K562 (cell line): Measurements from ENCODE around the gene PCK1. TPM values are rescaled to one million over a fixed set of nuclear protein-coding genes. Genes with fewer than 3 reads are reported as not detected.
A peak's percentile ranks its signal among the peaks of the same experiment; 100 is the strongest.

Experiments used
- CBFA2T2 ChIP-seq: fragments of 450-650 bp; conservative IDR thresholded peaks from 2 replicates; pipeline ENCODE4 v1.6.1; 2017; ENCODE audit warnings: mild to moderate bottlenecking
- CBFA2T3 ChIP-seq: fragments of 450-650 bp; IDR thresholded peaks from 2 replicates; pipeline ENCODE4 v1.6.1; 2017
- CEBPB ChIP-seq: fragments of 450-650 bp; IDR thresholded peaks from 2 replicates; pipeline ENCODE4 v1.6.1; 2016; ENCODE audit warnings: missing genetic modification characterization, missing compliant biosample characterization
- CXXC5 ChIP-seq: fragments of 250-450 bp; sonication (Bioruptor Pico); IDR thresholded peaks from 2 replicates; pipeline ENCODE4 v1.8.0; 2022; ENCODE audit warnings: inconsistent platforms, mild to moderate bottlenecking, moderate library complexity
- DPF2 ChIP-seq: fragments of 450-650 bp; IDR thresholded peaks from 2 replicates; pipeline ENCODE4 v1.6.1; 2016
- ETS2 ChIP-seq: IDR thresholded peaks from 2 replicates; pipeline ENCODE4 v1.6.1; 2016; ENCODE audit warnings: borderline replicate concordance, missing genetic modification characterization, mild to moderate bottlenecking, moderate library complexity, missing compliant biosample characterization; ENCODE audit not compliant: poor library complexity, severe bottlenecking
- ETV6 ChIP-seq, 3 experiments: fragments of 150-350 bp in 1 of 3; sonication (generic) in 1 of 3; formaldehyde crosslinking in 1 of 3; IDR thresholded peaks; 2 replicates each; pipeline versions ENCODE4 v1.6.1 to v1.8.0; 2014 to 2022; ENCODE audit warnings: borderline replicate concordance in 2 of 3, low read depth in 2 of 3, antibody characterized with exemption in 1 of 3, low read length in 1 of 3, mild to moderate bottlenecking in 1 of 3, missing genetic modification reagents in 1 of 3
- L3MBTL2 ChIP-seq: fragments of 450-650 bp; IDR thresholded peaks from 2 replicates; pipeline ENCODE4 v1.6.1; 2016; ENCODE audit warnings: mild to moderate bottlenecking, moderate library complexity
- MEF2A ChIP-seq: IDR thresholded peaks from 2 replicates; pipeline ENCODE4 v1.6.1; 2011; ENCODE audit warnings: low read depth, mild to moderate bottlenecking, low read length, moderate library complexity; ENCODE audit not compliant: control insufficient read depth
- MEIS2 ChIP-seq: fragments of 450-650 bp; IDR thresholded peaks from 2 replicates; pipeline ENCODE4 v1.6.1; 2014; ENCODE audit warnings: mild to moderate bottlenecking; ENCODE audit not compliant: partially characterized antibody
- NCOA2 ChIP-seq, 2 experiments: fragments of 450-650 bp; IDR thresholded peaks; 2 replicates each; pipeline ENCODE4 v1.6.1; 2018; ENCODE audit warnings: mild to moderate bottlenecking in 2 of 2, moderate library complexity in 1 of 2; ENCODE audit not compliant: partially characterized antibody in 2 of 2
- SMARCA4 ChIP-seq: fragments of 450-650 bp; IDR thresholded peaks from 2 replicates; pipeline ENCODE4 v1.6.1; 2016
- TAF1 ChIP-seq: IDR thresholded peaks from 2 replicates; pipeline ENCODE4 v1.6.1; 2011; ENCODE audit warnings: mild to moderate bottlenecking, low read length, moderate library complexity; ENCODE audit not compliant: insufficient read depth, control insufficient read depth, severe bottlenecking; ENCODE audit errors: extremely low read depth
- TAL1 ChIP-seq: fragments of 450-650 bp; IDR thresholded peaks from 2 replicates; pipeline ENCODE4 v1.6.1; 2016; ENCODE audit warnings: mild to moderate bottlenecking
- TRIM24 ChIP-seq, 2 experiments: fragments of 450-650 bp; IDR thresholded peaks; 2 replicates each; pipeline ENCODE4 v1.6.1; 2016
- polyA plus RNA-seq, 8 experiments: library from polyadenylated mRNA; depleted of rRNA in 4 of 8; stranded (reverse) in 5 of 8; unstranded in 3 of 8; fragments of >200 nt; fragmentation: Nextera tagmentation in 2 of 8; fragmentation: Illumina TruSeq in 1 of 8; extraction: Ambion mirVana in 2 of 8; extraction: Trizol in 1 of 8; gene quantifications; 2 replicates each; pipeline versions ENCODE4 v1.2.1 to v1.2.3, GENCODE V29; 2011 to 2014; ENCODE audit warnings: inconsistent platforms in 1 of 8, missing spikeins in 1 of 8
- total RNA-seq, 7 experiments: library from RNA; depleted of rRNA in 6 of 7; stranded (reverse); fragments of >200 nt in 6 of 7; fragmentation: Illumina TruSeq in 2 of 7; extraction: Trizol in 2 of 7; gene quantifications; 2 replicates each; pipeline versions ENCODE4 v1.2.1 to v1.2.3, GENCODE V29; 2011 to 2021; ENCODE audit warnings: low replicate concordance in 1 of 7
- TF ChIP-seq, protein P1 (sequence below): fragments of 250-450 bp; sonication (Bioruptor Pico); IDR thresholded peaks from 2 replicates; pipeline ENCODE4 v1.5.1; 2021; ENCODE audit warnings: mild to moderate bottlenecking
- TF ChIP-seq, protein P2 (sequence below): fragments of 450-650 bp; IDR thresholded peaks from 2 replicates; pipeline ENCODE4 v1.6.1; 2016; ENCODE audit warnings: borderline replicate concordance

Gene PCK1
- total and polyA plus RNA-seq, 9 of the 15 experiments (the other 6 are each of a cell fraction or from before 2014, with no cell fraction given): 0.05 to 0.73 (median 0.15) TPM

DNA sequence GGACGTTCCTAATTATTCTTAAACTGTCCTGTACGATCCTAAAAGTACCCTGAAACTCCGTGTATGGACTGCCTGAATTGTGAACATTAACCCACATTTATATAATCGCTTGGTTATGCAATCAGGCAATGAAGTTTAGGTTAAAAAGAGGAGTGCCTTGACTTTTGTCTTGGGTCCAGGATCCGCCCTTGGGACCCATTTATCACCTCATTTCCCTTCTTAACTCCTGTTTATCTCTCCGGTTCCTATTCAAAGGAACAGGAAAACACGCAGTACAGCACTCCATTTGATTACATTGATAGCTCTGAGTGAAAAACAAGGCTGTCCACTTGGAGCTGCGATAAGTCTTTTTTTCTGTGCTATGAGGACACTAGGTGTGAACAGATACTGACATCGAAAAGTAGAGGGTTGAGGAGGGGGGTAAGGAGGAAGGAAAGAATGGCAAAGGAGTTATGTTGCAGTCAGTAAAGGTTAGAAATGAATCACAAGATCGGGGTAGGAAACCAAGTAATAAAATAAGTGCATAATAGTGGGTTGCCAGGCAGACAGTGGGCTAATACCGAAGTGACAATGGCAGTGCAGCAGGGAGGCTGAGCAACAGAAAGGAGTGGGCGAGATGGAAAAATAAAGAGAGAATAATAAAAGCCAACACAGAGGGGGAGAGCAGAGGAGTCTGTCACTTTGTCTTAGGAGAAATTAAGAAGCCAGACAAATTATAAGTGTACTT is 15.9 kb upstream of the PCK1 start (continued):
- TF ChIP-seq TAF1 (no peak), MEF2A (no peak), SMARCA4 (0 out of 2 replicates have a peak, but pooled peaks have one; percentile 42), NCOA2 (IDR thresholded peaks at IDR 0.05; ENCODE audit: partially characterized antibody in 2 of 2) (no peak), CBFA2T2 (0 out of 2 replicates have a peak, but pooled peaks have one; percentile 37), L3MBTL2 (0 out of 2 replicates have a peak, but pooled peaks have one; percentile 49), CXXC5 (CRISPR knock-in tag) (peak; percentile 19; the same call in 1 of the 2 replicates), DPF2 (0 out of 2 replicates have a peak, but pooled peaks have one; percentile 30), ETS2 (tag) (no peak), TAL1 (peak; percentile 24; the same call in 1 of the 2 replicates), ETV6 (IDR thresholded peaks at IDR 0.05; ENCODE audit: borderline replicate concordance in 1 of 2, low read depth in 2 of 2, low read length in 1 of 2) (no peak), ETV6 (CRISPR knock-in tag; IDR thresholded peaks at IDR 0.05; ENCODE audit: borderline replicate concordance) (no peak), TRIM24 (IDR thresholded peaks at IDR 0.05) (0 out of 4 replicates have a peak, but pooled peaks of 1 of the 2 experiments have one; percentile 6), CEBPB (tag) (peak; percentile 86), MEIS2 (peak; percentile 15), CBFA2T3 (peak; percentile 72)
- TF ChIP-seq, protein P1, sequence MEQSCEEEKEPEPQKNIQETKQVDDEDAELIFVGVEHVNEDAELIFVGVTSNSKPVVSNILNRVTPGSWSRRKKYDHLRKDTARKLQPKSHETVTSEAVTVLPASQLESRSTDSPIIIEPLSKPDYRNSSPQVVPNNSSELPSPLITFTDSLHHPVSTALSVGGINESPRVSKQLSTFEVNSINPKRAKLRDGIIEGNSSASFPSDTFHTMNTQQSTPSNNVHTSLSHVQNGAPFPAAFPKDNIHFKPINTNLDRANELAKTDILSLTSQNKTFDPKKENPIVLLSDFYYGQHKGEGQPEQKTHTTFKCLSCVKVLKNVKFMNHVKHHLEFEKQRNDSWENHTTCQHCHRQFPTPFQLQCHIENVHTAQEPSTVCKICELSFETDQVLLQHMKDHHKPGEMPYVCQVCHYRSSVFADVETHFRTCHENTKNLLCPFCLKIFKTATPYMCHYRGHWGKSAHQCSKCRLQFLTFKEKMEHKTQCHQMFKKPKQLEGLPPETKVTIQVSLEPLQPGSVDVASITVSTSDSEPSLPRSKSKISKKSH (CRISPR knock-in tag): no peak
- TF ChIP-seq, protein P2, sequence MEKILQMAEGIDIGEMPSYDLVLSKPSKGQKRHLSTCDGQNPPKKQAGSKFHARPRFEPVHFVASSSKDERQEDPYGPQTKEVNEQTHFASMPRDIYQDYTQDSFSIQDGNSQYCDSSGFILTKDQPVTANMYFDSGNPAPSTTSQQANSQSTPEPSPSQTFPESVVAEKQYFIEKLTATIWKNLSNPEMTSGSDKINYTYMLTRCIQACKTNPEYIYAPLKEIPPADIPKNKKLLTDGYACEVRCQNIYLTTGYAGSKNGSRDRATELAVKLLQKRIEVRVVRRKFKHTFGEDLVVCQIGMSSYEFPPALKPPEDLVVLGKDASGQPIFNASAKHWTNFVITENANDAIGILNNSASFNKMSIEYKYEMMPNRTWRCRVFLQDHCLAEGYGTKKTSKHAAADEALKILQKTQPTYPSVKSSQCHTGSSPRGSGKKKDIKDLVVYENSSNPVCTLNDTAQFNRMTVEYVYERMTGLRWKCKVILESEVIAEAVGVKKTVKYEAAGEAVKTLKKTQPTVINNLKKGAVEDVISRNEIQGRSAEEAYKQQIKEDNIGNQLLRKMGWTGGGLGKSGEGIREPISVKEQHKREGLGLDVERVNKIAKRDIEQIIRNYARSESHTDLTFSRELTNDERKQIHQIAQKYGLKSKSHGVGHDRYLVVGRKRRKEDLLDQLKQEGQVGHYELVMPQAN: no peak
